Thyroid gland (tissue), 4 donors: ENCODE results near the gene SEM1. TPM values are rescaled to one million over a fixed set of nuclear protein-coding genes. Genes with fewer than 3 reads are reported as not detected.

ENCODE experiments used
- DNase-seq, 2 donors: peaks; one replicate each; pipeline ENCODE4 v3.0.0-alpha.2; 2019
- H3K27ac ChIP-seq, 3 donors: fragments of 200-600 bp; sonication (generic); 1 replicate in 2 of 3; 2 replicates in 1 of 3; pipeline ENCODE4 v1.5.1; 2016 to 2019; ENCODE audit warnings: mild to moderate bottlenecking in 1 of 3, moderate library complexity in 1 of 3
- H3K27me3 ChIP-seq: fragments of 200-600 bp; sonication (generic); one replicate; pipeline ENCODE4 v1.5.1; 2019
- H3K36me3 ChIP-seq, 2 donors: fragments of 200-600 bp; sonication (generic); one replicate each; pipeline ENCODE4 v1.5.1; 2016 to 2019
- H3K4me1 ChIP-seq, 2 donors: fragments of 200-600 bp; sonication (generic); one replicate each; pipeline ENCODE4 v1.5.1; 2017 to 2019
- H3K4me3 ChIP-seq, 3 donors: fragments of 200-600 bp; sonication (generic); replicated peaks in 1 of 3; 1 replicate in 2 of 3; 2 replicates in 1 of 3; pipeline ENCODE4 v1.5.1; 2016; ENCODE audit warnings: mild to moderate bottlenecking in 1 of 3
- H3K9me3 ChIP-seq: fragments of 200-600 bp; sonication (generic); one replicate; pipeline ENCODE4 v1.5.1; 2017
- POLR2A ChIP-seq, 2 donors: fragments of 450-650 bp; IDR thresholded peaks; one replicate each; pipeline ENCODE4 v1.6.1; 2017; ENCODE audit warnings: antibody characterized with exemption in 2 of 2, mild to moderate bottlenecking in 2 of 2, moderate library complexity in 1 of 2
- WGBS, 2 donors: methylation state at CpG; one replicate each; pipeline ENCODE4 v1.1.5; 2017; 5-methylcytosine and 5-hydroxymethylcytosine counted together
- intact Hi-C: fragments of 100-400 bp; cut with DNase I; formaldehyde crosslinking; loops from one replicate; pipeline ENCODE4 v1.15.1; 2023
- total RNA-seq, 4 donors: library from RNA; depleted of rRNA; stranded (reverse); fragments of >200 nt; gene quantifications; one replicate each; pipeline ENCODE4 v1.2.3, GENCODE V29; 2016
- TF ChIP-seq, protein P1 (sequence below), 6 experiments: fragments of 200-600 bp in 3 of 6; fragments of 450-650 bp in 3 of 6; sonication (generic) in 3 of 6; IDR thresholded peaks; one replicate each; pipeline ENCODE4 v1.5.1; 2016 to 2019; ENCODE audit warnings: antibody characterized with exemption in 6 of 6, mild to moderate bottlenecking in 2 of 6, inconsistent platforms in 1 of 6, moderate library complexity in 1 of 6

Gene SEM1
- total RNA-seq, 4 donors from 2014 or later = 15.9 to 147 (median 29.9) TPM

DNA sequence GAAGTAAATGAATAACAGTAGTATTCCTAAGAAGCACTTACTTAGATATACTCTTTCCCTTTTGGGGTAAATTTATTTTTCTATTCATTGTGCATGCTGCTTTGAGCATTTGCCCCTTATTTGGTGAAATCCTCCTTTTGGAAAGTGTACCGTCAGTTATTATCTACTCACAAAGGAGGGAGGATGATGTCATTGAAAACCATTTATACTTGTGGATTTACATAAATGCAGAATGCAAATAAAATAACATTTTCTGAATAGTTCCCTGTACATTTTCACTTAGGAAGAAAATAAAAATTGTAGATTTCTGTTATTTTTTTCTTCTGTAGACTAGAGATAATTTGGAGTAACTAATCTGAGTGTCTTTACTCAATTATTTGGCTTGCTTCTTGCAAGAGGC, 29.5 kb upstream of the SEM1 start:
- DNase-seq = no peak
- intact Hi-C loops = no loop called here
- H3K4me3 ChIP-seq = no peak overlapping the region
- H3K9me3 ChIP-seq = no peaks in the 10 kb centered on the region
- TF ChIP-seq, protein P1, sequence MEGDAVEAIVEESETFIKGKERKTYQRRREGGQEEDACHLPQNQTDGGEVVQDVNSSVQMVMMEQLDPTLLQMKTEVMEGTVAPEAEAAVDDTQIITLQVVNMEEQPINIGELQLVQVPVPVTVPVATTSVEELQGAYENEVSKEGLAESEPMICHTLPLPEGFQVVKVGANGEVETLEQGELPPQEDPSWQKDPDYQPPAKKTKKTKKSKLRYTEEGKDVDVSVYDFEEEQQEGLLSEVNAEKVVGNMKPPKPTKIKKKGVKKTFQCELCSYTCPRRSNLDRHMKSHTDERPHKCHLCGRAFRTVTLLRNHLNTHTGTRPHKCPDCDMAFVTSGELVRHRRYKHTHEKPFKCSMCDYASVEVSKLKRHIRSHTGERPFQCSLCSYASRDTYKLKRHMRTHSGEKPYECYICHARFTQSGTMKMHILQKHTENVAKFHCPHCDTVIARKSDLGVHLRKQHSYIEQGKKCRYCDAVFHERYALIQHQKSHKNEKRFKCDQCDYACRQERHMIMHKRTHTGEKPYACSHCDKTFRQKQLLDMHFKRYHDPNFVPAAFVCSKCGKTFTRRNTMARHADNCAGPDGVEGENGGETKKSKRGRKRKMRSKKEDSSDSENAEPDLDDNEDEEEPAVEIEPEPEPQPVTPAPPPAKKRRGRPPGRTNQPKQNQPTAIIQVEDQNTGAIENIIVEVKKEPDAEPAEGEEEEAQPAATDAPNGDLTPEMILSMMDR (IDR thresholded peaks at IDR 0.05) = no peak
- no peak for TF ChIP-seq POLR2A (IDR thresholded peaks at IDR 0.05)
- WGBS, 2 donors = 66 to 69% methylated on average over 1 of the region's 1 CpG
- H3K27me3 ChIP-seq = no peaks in the 10 kb centered on the region
- H3K27ac ChIP-seq = no peak overlapping the region
- no peaks in the 10 kb centered on the region for H3K4me1 ChIP-seq
- no peaks in the 10 kb centered on the region for H3K36me3 ChIP-seq

DNA sequence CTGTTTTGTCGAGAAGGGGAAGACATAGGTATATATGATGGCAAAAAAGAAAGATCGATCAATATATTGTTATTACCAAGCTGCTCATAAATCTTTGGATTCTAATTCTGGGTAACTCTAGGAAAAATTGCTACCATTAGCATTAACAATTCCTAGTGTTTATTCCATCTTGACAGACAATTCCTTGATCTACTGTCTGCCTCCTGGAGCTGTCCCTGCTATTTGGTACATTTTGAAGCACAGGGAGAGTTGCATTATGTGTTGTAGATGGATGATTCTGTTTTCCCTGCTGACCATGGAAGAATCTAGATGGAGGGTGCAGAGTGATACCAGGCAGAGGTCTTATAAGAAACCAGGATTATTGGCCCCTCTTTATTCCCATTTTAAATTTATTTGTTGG, 29.1 kb upstream of the SEM1 start:
- H3K27ac ChIP-seq = no peak overlapping the region
- no peak overlapping the region for H3K4me3 ChIP-seq
- no peaks in the 10 kb centered on the region for H3K4me1 ChIP-seq
- no peak for TF ChIP-seq POLR2A (IDR thresholded peaks at IDR 0.05)
- TF ChIP-seq, protein P1 (IDR thresholded peaks at IDR 0.05) = no peak
- H3K9me3 ChIP-seq = no peaks in the 10 kb centered on the region
- H3K27me3 ChIP-seq = no peaks in the 10 kb centered on the region
- intact Hi-C loops = no loop called here
- 90 to 92% methylated on average over 2 of the region's 2 CpGs for WGBS, 2 donors
- DNase-seq = no peak
- no peaks in the 10 kb centered on the region for H3K36me3 ChIP-seq

DNA sequence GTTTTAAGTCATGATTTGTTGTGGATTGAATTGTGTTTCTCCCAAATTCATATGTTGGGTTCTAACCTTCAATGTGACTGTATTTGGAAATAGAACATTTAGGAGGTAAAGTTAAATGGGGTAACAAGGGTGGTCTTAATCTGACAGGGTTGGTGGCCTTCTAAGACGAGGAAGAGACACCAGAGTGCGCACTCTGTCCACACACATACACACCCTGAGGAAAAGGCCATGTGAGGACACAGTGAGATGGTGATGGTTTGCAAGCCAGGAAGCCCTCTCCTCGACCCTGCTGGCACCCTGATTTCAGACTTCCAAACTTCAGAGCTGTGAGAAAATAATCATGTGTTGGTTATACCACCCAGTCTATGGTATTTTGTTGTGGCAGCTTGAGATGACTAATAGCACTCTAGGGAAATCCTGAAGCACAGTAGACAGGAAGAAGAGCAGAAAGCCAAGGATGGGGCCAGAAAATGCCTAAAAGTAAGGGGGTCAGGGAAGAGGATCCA, 28.0 kb upstream of the SEM1 start:
- 68% methylated on average over 3 of the region's 3 CpGs for WGBS, 2 donors
- intact Hi-C loops = no loop called here
- Histone ChIP-seq H3K36me3 (no peaks in the 10 kb centered on the region), H3K27me3 (no peaks in the 10 kb centered on the region), H3K4me3 (no peak overlapping the region), H3K4me1 (no peaks in the 10 kb centered on the region), H3K27ac (no peak overlapping the region), H3K9me3 (no peaks in the 10 kb centered on the region)
- TF ChIP-seq, protein P1 (IDR thresholded peaks at IDR 0.05) = no peak
- TF ChIP-seq POLR2A (IDR thresholded peaks at IDR 0.05) = no peak
- no peak for DNase-seq

DNA sequence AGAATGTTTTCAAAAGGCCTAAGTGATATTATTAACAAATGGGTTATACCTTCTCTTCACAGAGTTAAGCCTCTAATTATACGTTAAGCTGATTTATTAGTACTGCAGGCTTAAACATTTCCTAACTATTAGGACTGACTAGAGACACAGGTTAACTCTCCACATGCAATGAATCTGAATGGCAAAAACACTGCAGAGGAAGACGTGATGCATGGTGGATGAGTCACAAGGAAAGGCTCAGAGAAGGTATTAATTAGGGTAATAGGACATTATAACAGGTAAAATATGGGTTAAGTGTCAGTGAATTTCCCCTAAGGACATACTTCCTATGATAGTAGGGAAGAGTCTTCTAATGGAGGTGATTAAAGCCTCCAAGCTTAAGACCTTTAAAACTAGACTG, 24.7 kb upstream of the SEM1 start:
- DNase-seq = no peak
- Histone ChIP-seq H3K27ac (no peak overlapping the region), H3K36me3 (no peaks in the 10 kb centered on the region), H3K4me3 (no peak overlapping the region), H3K4me1 (no peaks in the 10 kb centered on the region), H3K9me3 (no peaks in the 10 kb centered on the region), H3K27me3 (no peaks in the 10 kb centered on the region)
- intact Hi-C loops = no loop called here
- TF ChIP-seq, protein P1 (IDR thresholded peaks at IDR 0.05) = no peak
- TF ChIP-seq POLR2A (IDR thresholded peaks at IDR 0.05) = no peak
- WGBS, 2 donors = 77 to 79% methylated on average over 2 of the region's 2 CpGs

DNA sequence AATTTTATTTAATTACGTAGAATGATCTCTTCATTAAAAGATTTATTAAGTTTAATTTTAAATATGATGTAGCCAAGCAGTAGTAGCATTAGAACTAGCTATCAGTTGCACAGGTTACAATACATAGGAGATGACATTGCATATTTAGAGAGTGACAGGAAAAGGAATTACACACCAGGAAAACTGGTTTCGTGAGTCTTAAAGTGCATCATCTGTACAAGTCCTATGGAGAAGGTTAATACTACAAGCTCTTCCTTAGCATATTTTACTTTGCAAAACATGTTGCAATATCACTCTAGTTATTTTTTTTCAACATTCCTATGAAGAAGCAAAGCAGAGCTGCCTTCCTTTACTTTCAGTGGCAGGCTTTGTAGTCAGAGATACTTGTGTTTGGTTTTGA, 20.2 kb upstream of the SEM1 start:
- 90 to 91% methylated on average over 2 of the region's 2 CpGs for WGBS, 2 donors
- H3K27ac ChIP-seq = no peak overlapping the region
- intact Hi-C loops = no loop called here
- no peaks in the 10 kb centered on the region for H3K4me1 ChIP-seq
- H3K4me3 ChIP-seq = no peak overlapping the region
- H3K9me3 ChIP-seq = no peaks in the 10 kb centered on the region
- TF ChIP-seq, protein P1 (IDR thresholded peaks at IDR 0.05) = no peak
- TF ChIP-seq POLR2A (IDR thresholded peaks at IDR 0.05) = no peak
- no peak for DNase-seq
- no peaks in the 10 kb centered on the region for H3K36me3 ChIP-seq
- H3K27me3 ChIP-seq = no peaks in the 10 kb centered on the region
